Transverse colon (tissue), 4 donors: ENCODE data around the gene DGKZ. TPM values are rescaled to one million over a fixed set of nuclear protein-coding genes. Genes with fewer than 3 reads are reported as not detected.
A peak's percentile ranks its signal among the peaks of the same experiment; 100 is the strongest.

Experiments
- DNase-seq: peaks from one replicate; pipeline ENCODE4 v3.0.0-alpha.2; 2019
- H3K27ac ChIP-seq, 4 donors: fragments of 200-600 bp; sonication (generic); 2 replicates each; pipeline ENCODE4 v1.5.1; 2016 to 2018; ENCODE audit warnings: inconsistent platforms in 4 of 4
- H3K27me3 ChIP-seq: fragments of 200-600 bp; sonication (generic); 2 replicates; pipeline ENCODE4 v1.5.1; 2017; ENCODE audit warnings: inconsistent platforms
- H3K36me3 ChIP-seq, 4 donors: fragments of 200-600 bp; sonication (generic); 2 replicates each; pipeline ENCODE4 v1.5.1; 2017 to 2019; ENCODE audit warnings: inconsistent platforms in 4 of 4
- H3K4me1 ChIP-seq, 4 donors: fragments of 200-600 bp; sonication (generic); 2 replicates each; pipeline ENCODE4 v1.5.1; 2017 to 2020; ENCODE audit warnings: inconsistent platforms in 4 of 4
- H3K4me3 ChIP-seq, 4 donors: fragments of 200-600 bp; sonication (generic); 1 replicate in 1 of 4; 2 replicates in 3 of 4; pipeline versions ENCODE4 v1.5.1 to v1.6.1; 2017 to 2019; ENCODE audit warnings: inconsistent platforms in 4 of 4
- H3K9me3 ChIP-seq, 2 donors: fragments of 200-600 bp; sonication (generic); 2 replicates each; pipeline ENCODE4 v1.5.1; 2017 to 2019; ENCODE audit warnings: inconsistent platforms in 2 of 2
- EP300 ChIP-seq: sonication (generic); formaldehyde crosslinking; IDR thresholded peaks from one replicate; pipeline ENCODE4 v1.6.1; 2017; ENCODE audit warnings: antibody characterized with exemption, low read depth
- POLR2A ChIP-seq: fragments of 450-650 bp; IDR thresholded peaks from one replicate; pipeline ENCODE4 v1.6.1; 2016; ENCODE audit warnings: antibody characterized with exemption, mild to moderate bottlenecking, moderate library complexity
- POLR2AphosphoS5 ChIP-seq, 3 donors: sonication (generic); formaldehyde crosslinking; IDR thresholded peaks; one replicate each; pipeline ENCODE4 v1.6.1; 2016; ENCODE audit warnings: antibody characterized with exemption in 3 of 3
- WGBS, 2 donors: methylation state at CpG; one replicate each; pipeline ENCODE4 v1.1.5; 2018; ENCODE audit warnings: low coverage in 1 of 2; 5-methylcytosine and 5-hydroxymethylcytosine counted together
- in situ Hi-C, 4 donors: fragments of 200-750 bp; cut with MboI; loops; one replicate each; pipeline versions ENCODE4 v1.15.0 to v1.15.1; 2017; ENCODE audit warnings: low sequenced_read_pairs in 3 of 4, low pct_ligation_motif_present in 1 of 4, low pct_unique_long_range_greater_than_20kb in 1 of 4
- intact Hi-C: fragments of 100-400 bp; cut with DNase I; formaldehyde crosslinking; loops from one replicate; pipeline ENCODE4 v1.15.1; 2023; ENCODE audit warnings: low total_unique reads
- total RNA-seq, 4 donors: library from RNA; depleted of rRNA; stranded (reverse); fragments of >200 nt; gene quantifications; one replicate each; pipeline ENCODE4 v1.1.0, GENCODE V29; 2016
- TF ChIP-seq, protein P1 (sequence below), 5 experiments: fragments of 200-600 bp in 3 of 5; fragments of 450-650 bp in 2 of 5; sonication (generic) in 3 of 5; IDR thresholded peaks; 1 replicate in 2 of 5; 2 replicates in 3 of 5; pipeline ENCODE4 v1.5.1; 2016 to 2017; ENCODE audit warnings: antibody characterized with exemption in 5 of 5, inconsistent platforms in 3 of 5, mild to moderate bottlenecking in 2 of 5, moderate library complexity in 1 of 5

Gene DGKZ
- total RNA-seq, 4 donors from 2014 or later: 56.4 to 105 (median 67.7) TPM

DNA sequence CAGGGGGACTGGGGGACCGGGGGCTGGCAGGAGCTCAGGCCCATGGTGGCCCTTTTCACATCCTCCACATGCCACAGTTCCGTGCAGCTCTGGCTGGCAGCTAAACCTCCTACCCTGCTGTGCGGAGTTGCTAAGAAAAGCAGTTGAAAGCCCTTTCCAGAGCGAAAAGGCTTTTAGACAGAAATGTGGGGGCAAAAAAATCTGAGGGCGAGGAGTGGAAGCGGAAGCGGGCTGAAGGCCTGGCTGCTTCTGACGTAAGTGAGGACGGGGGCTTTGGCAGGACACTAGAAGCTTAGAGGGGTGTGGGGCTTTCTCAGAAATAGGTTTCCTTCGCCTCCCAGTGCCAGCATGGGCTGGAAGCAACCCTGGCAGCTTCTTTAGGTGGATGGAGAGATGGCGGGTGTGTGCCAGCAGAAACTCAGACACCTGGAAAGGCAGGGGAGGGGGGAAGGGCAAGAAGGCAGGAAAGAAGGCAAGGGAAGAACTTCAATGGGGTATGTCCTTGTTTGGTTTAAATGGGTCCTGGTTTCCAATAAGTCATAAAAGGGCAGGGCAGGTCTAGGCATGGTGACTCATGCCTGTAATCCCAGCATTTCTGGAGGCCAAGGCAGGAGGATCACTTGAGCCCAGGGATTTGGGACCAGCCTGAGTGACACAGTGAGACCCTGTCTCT is 11.2 kb upstream of the DGKZ start:
- TF ChIP-seq POLR2AphosphoS5 (IDR thresholded peaks at IDR 0.05) (no peak), EP300 (no peak), POLR2A (no peak)
- TF ChIP-seq, protein P1, sequence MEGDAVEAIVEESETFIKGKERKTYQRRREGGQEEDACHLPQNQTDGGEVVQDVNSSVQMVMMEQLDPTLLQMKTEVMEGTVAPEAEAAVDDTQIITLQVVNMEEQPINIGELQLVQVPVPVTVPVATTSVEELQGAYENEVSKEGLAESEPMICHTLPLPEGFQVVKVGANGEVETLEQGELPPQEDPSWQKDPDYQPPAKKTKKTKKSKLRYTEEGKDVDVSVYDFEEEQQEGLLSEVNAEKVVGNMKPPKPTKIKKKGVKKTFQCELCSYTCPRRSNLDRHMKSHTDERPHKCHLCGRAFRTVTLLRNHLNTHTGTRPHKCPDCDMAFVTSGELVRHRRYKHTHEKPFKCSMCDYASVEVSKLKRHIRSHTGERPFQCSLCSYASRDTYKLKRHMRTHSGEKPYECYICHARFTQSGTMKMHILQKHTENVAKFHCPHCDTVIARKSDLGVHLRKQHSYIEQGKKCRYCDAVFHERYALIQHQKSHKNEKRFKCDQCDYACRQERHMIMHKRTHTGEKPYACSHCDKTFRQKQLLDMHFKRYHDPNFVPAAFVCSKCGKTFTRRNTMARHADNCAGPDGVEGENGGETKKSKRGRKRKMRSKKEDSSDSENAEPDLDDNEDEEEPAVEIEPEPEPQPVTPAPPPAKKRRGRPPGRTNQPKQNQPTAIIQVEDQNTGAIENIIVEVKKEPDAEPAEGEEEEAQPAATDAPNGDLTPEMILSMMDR (IDR thresholded peaks at IDR 0.05): no peak
- intact Hi-C loops (no loop called here), in situ Hi-C loops (no loop called here)
- WGBS, 2 donors: 90% methylated on average over 11 of the region's 11 CpGs; no CpG with 5 or more reads in 1 of the 2 donors
- Histone ChIP-seq H3K36me3 (no peaks in the 10 kb centered on the region), H3K4me3 (no peak overlapping the region), H3K27me3 (peaks cover 40% of the 10 kb centered on the region), H3K27ac (no peak overlapping the region), H3K4me1 (peaks cover 14 to 33% (median 18%) of the 10 kb centered on the region in 4 donors), H3K9me3 (no peaks in the 10 kb centered on the region)
- DNase-seq: no peak

DNA sequence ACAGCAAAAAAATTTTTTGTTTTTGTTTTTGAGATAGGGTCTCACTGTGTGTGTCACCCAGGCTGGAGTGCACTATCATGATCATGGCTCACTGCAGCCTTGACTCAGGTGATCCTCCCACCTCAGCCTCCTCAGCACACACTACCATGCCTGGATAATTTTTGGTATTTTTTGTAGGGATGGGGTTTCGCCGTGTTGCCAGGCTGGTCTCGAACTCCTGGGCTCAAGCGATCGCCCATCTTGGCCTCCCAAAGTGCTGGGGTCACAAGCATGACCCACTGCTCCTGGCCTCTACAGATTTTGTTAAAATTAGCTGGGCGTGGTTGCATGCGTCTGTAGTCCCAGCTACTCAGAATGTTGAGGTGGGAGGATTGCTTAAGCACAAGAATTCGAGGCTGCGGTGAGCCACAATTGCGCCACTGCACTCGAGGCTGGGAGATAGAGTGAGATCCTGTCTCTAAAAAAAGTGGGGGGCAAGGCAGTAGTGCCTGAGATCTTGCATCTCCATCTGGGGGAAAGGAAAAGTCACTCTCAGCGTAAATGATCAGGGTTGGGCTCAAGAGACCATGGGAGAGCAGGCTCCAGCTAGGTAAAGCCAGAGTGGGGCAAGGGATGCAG is 10.6 kb upstream of the DGKZ start:
- no peaks in the 10 kb centered on the region for H3K9me3 ChIP-seq
- intact Hi-C loops (no loop called here), in situ Hi-C loops (no loop called here)
- DNase-seq: no peak
- no peak for TF ChIP-seq POLR2AphosphoS5 (IDR thresholded peaks at IDR 0.05)
- TF ChIP-seq POLR2A: no peak
- no peak for TF ChIP-seq EP300
- TF ChIP-seq, protein P1 (IDR thresholded peaks at IDR 0.05): no peak
- H3K36me3 ChIP-seq: no peaks in the 10 kb centered on the region
- no peak overlapping the region for H3K4me3 ChIP-seq
- H3K4me1 ChIP-seq: peaks cover 14 to 33% (median 18%) of the 10 kb centered on the region in 4 donors
- WGBS, 2 donors: 81 to 90% methylated on average over 4 to 12 of the region's 12 CpGs
- no peak overlapping the region for H3K27ac ChIP-seq
- H3K27me3 ChIP-seq: peaks cover 34% of the 10 kb centered on the region

DNA sequence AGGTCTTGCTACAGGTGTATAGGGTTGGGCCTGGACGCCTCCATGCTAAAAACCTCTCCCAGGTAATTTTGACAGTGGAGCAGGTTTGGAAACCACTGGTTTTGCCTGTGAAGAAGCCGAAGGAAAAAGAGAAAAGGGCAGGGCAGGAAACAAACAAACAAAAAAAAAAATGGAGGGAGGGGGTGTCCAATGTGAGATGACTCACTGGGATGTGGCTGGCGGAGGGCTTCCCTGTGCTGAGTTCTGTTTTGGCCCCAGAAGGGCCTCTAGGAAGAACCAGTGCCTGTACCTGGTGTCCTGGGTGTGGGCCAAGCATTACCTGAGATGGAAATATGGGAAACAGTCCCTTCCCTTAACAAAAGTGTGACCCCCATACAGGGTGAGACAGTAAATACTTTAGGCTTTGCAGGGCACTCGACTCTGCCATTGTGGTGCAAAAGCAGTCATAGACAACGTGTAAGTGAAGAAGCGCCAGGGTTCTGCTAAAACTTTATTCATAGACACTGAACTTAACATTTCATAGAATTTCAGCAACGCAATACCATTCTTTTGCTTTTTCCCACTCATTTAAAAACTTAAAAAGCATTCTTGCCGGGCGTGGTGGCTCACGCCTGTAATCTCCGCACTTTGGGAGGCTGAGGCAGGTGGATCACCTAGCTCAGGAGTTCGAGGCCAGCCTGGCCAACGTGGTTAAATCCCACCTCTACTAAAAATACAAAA is 9.5 kb upstream of the DGKZ start:
- 83 to 91% methylated on average over 9 to 13 of the region's 13 CpGs for WGBS, 2 donors
- H3K36me3 ChIP-seq: no peaks in the 10 kb centered on the region
- no peak for DNase-seq
- no peak overlapping the region for H3K27ac ChIP-seq
- peaks cover 23% of the 10 kb centered on the region for H3K27me3 ChIP-seq
- intact Hi-C loops (no loop called here), in situ Hi-C loops (no loop called here)
- H3K4me1 ChIP-seq: peaks cover 8 to 35% (median 13%) of the 10 kb centered on the region in 4 donors
- TF ChIP-seq POLR2AphosphoS5 (IDR thresholded peaks at IDR 0.05) (no peak), POLR2A (no peak), EP300 (no peak)
- TF ChIP-seq, protein P1 (IDR thresholded peaks at IDR 0.05): no peak
- H3K4me3 ChIP-seq: no peak overlapping the region
- H3K9me3 ChIP-seq: no peaks in the 10 kb centered on the region

DNA sequence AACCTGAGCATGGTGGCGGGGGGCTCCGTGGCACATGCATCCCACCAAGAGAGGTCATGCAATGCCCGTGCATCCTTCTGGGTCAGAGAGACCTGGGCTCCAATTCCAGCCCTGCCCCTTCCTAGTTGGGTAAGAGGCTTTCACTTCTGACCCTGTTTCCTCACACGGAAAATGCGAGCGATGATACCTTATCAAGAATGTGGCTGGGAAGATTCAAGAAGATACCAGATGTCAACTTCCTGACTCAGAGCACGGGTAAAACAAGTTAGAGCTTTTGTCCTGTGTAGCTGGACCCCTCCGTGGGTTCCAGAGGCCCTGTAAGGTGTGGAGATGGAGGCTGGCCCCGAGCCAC is 8.7 kb upstream of the DGKZ start:
- Histone ChIP-seq H3K9me3 (no peaks in the 10 kb centered on the region), H3K4me1 (peaks cover 4 to 26% (median 6%) of the 10 kb centered on the region in 4 donors), H3K27ac (peak overlapping the region in 3 of 4 donors; percentile 9 to 61 (median 55)), H3K4me3 (peak overlapping the region in 1 of 4 donors; percentile 20), H3K36me3 (no peaks in the 10 kb centered on the region), H3K27me3 (peaks cover 14% of the 10 kb centered on the region)
- 50 to 100% methylated on average over 1 to 9 of the region's 9 CpGs for WGBS, 2 donors
- intact Hi-C loops: no loop called here
- in situ Hi-C loops: no loop called here
- DNase-seq: no peak
- no peak for TF ChIP-seq EP300
- TF ChIP-seq, protein P1 (IDR thresholded peaks at IDR 0.05): no peak
